ENCODE measurements around the gene C1QB.

The C1QB gene

DNA sequence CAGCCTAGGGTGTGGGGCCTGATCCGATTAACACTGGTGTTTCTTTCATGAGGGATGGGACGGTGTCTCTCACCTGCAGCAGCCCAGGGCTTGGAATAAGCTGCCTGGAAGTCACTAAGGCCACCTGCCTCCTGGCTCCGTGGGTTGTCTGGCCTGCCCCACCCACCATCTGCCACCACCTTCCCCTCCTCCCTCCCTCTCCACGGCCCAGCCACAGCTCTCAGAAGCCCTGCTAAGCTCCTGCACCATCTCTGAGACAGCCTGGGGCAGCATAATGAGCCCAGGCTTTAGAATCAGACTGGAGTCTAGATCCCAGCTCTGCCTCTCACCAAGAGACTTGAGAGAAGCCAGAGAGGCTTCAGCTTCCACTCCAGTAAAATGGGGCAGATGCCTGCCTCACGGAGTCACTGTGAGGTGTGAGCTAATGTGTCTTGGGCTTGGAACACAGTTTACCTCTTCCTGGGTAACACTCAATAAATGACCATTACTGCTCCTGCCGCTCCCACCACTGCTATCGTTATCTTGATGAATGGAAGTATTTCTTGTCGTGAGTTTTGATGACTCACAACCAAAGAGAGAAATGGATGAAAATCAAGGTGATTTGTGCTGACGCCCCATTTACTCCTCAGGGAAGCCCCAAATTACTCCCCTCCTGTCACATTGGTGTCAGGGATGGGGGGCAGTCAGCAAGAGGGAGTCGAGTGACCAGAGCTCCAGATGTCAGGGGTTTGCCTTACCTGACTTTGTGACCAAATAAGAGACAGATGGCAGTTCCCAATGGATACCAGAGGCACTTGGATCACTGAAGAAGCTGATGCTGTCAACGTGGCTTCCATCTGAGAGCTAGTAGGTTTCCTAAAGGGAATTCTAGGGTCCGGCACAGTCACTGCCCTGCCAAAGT is 40.1 kb upstream of the C1QB start:
- no peak for DNase-seq (ENCODE audit: low read depth)
- TF ChIP-seq, protein P1, sequence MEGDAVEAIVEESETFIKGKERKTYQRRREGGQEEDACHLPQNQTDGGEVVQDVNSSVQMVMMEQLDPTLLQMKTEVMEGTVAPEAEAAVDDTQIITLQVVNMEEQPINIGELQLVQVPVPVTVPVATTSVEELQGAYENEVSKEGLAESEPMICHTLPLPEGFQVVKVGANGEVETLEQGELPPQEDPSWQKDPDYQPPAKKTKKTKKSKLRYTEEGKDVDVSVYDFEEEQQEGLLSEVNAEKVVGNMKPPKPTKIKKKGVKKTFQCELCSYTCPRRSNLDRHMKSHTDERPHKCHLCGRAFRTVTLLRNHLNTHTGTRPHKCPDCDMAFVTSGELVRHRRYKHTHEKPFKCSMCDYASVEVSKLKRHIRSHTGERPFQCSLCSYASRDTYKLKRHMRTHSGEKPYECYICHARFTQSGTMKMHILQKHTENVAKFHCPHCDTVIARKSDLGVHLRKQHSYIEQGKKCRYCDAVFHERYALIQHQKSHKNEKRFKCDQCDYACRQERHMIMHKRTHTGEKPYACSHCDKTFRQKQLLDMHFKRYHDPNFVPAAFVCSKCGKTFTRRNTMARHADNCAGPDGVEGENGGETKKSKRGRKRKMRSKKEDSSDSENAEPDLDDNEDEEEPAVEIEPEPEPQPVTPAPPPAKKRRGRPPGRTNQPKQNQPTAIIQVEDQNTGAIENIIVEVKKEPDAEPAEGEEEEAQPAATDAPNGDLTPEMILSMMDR (IDR thresholded peaks at IDR 0.05; ENCODE audit: insufficient read depth, low read depth, low read length, missing control alignments): no peak
- H3K4me3 ChIP-seq (ENCODE audit: low read depth, low read length): no peak overlapping the region

DNA sequence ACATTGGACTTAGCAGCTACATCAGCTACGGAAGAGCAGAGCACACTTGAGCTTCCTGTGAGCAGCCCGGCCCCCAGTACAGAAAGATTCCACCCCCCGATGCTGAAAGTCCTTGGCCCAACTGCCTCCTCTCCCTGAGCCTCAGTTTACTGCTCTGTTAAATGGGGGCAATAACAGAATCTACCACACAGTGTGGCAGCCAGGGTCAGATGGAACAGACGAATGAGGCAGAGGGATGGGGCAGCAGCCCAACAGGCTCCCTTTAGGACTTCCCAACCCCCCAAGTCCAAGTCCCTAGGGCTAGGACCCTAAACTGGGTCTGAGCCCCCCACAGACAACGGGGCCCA is 39.5 kb upstream of the C1QB start:
- no peak for DNase-seq (ENCODE audit: low read depth)
- H3K4me3 ChIP-seq (ENCODE audit: low read depth, low read length): no peak overlapping the region
- TF ChIP-seq, protein P1 (IDR thresholded peaks at IDR 0.05; ENCODE audit: insufficient read depth, low read depth, low read length, missing control alignments): no peak

DNA sequence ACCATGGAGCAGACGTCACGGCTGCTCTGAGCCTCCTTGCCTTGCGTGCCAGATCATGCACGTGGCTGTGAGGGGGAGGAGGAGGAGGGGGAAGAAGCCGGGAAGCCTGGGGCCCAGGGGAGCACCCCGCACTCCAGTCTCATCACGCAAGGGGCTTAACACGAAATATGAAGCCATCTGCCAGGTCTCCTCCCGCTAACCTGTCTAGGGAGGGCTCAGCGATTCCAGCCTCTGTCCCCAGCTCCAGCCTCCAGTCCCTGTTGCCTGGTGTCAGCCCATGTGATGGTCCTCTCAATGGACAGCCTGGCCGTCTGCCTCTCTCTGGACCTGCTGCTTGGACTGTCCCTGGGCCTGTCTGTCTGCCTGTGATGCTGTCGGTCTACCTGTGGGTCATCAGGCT is 39.1 kb upstream of the C1QB start:
- no peak overlapping the region for H3K4me3 ChIP-seq (ENCODE audit: low read depth, low read length)
- no peak for DNase-seq (ENCODE audit: low read depth)
- TF ChIP-seq, protein P1 (IDR thresholded peaks at IDR 0.05; ENCODE audit: insufficient read depth, low read depth, low read length, missing control alignments): no peak

DNA sequence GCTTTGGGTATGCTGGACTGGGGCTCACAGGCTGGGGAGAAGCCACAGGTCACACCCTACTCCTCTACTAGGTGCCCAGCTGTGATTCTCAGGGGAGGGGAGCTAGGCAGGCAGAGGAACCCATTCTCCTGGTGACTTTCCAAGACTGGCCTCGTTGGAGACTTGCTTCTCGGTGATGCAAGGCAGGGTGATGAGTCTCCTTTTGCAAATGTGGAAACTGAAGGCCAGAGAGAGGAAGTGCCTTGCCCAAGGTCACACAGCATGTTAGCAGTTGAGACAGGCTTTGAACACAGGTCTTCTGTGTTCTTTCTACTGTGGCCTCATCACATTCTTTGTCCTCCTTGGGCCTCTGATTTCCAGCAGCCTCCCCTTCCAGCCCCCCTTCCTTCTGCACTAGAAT is 37.1 kb upstream of the C1QB start:
- TF ChIP-seq, protein P1 (IDR thresholded peaks at IDR 0.05; ENCODE audit: insufficient read depth, low read depth, low read length, missing control alignments): no peak
- DNase-seq (ENCODE audit: low read depth): no peak
- no peak overlapping the region for H3K4me3 ChIP-seq (ENCODE audit: low read depth, low read length)

DNA sequence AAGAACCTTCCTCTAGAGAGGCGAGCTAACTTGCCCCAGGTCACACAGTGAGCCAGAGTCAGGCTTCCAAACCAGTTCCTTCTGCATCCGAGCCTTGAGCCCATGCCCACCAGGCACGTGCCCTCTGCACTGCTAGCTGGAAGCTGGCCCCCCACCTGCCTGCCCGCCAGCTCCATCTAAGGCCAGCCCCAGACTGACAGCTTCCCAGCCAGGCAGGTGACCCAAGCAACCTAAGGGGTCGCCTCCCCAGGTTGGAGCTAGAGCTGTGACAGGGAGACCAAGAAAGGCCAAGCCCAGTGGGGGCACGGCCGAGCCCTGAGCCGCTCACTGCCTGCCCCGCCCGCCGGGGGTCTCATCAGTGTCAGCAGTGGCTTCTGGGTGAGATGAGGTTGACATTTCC is 36.5 kb upstream of the C1QB start:
- TF ChIP-seq, protein P1 (IDR thresholded peaks at IDR 0.05; ENCODE audit: insufficient read depth, low read depth, low read length, missing control alignments): no peak
- no peak for DNase-seq (ENCODE audit: low read depth)
- no peak overlapping the region for H3K4me3 ChIP-seq (ENCODE audit: low read depth, low read length)

DNA sequence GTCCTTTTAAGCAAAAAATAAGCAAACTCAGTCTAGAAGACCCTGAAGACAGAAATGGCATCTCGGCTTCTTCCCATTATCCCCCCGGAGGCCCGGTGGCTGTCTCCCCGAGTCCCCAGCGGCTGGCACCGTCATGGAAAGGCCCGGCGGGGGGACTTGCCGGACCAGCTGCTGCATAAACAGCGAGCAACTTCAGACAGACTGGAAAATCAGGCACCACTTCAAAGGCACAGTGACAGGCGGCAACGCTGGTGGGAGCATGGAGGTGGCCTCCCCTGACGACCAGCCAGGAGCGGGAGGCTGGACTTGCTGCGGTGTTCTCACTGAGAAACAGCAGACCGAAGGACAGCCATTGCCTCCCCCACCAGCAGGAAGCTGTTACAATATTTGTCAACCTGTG is 35.0 kb upstream of the C1QB start:
- TF ChIP-seq, protein P1 (IDR thresholded peaks at IDR 0.05; ENCODE audit: insufficient read depth, low read depth, low read length, missing control alignments): no peak
- no peak for DNase-seq (ENCODE audit: low read depth)
- H3K4me3 ChIP-seq (ENCODE audit: low read depth, low read length): no peak overlapping the region

DNA sequence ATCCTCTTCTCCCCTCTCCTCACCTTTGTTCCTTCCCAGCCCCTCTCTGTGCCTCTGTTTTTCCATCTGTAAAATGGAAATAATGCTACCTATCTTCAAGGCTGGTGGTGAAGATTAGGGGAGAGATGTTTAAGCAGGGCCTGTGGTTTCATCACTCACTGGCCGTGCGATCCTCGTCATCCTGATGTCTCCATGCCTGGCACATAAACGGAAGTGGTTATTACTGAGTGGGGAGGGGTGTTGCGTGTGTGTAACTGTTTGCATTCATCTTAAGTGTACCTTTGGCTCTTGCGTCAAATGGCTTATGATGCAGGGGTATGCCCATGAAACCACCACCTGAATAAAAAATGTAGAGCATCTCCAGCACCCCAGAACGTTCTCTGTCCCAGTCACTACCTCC is 33.8 kb upstream of the C1QB start:
- TF ChIP-seq, protein P1 (IDR thresholded peaks at IDR 0.05; ENCODE audit: insufficient read depth, low read depth, low read length, missing control alignments): no peak
- no peak overlapping the region for H3K4me3 ChIP-seq (ENCODE audit: low read depth, low read length)
- DNase-seq (ENCODE audit: low read depth): no peak
